ENCODE data around the gene TERT. TPM values are rescaled to one million over a fixed set of nuclear protein-coding genes. Genes with fewer than 3 reads are reported as not detected.
"Not testable (repeated sequence)": the region's sequence is repeated elsewhere in the genome, so short reads cannot be mapped to it uniquely, and the experiment has no call there.

TERT gene
- total RNA-seq, 1 experiment from 2014 or later, result 3.9 TPM

DNA sequence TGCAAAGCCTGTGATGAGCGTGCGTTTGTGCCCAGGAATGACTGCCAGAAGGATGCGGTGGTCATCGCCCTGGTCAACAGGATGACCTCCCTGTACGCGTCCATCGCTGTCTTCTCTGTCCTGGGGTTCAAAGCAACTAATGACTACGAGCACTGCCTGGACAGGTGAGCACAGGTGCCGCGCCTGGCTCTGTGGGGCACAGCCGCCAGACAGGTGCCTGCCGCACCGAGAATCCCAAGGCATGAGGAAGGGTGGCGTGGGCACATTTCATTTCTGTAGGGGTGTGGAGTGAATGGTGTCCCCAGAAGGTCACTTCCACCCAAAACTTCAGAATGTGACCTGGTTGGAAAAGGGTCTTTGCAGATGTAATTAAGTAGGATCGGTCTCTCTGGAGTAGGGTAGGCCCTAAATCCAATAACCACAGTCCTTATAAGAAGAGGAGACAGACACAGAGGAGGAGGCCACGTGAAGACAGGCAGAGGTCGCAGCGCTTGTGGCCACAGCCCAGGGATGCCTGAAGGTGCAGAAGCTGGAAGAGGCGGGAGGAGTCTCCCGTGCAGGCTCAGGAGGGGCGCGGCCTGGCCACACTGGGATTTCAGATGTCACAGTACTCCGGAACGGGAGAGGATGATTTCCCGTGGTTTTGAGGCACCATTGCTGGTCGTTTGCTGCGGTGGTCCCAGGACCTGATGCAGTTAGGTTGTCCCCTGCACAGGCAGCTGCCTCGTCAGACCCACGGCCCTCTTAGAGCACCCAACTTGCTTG is 54.2 kb downstream of the TERT start:
- DNase-seq (ENCODE audit: low read depth), result no peak

DNA sequence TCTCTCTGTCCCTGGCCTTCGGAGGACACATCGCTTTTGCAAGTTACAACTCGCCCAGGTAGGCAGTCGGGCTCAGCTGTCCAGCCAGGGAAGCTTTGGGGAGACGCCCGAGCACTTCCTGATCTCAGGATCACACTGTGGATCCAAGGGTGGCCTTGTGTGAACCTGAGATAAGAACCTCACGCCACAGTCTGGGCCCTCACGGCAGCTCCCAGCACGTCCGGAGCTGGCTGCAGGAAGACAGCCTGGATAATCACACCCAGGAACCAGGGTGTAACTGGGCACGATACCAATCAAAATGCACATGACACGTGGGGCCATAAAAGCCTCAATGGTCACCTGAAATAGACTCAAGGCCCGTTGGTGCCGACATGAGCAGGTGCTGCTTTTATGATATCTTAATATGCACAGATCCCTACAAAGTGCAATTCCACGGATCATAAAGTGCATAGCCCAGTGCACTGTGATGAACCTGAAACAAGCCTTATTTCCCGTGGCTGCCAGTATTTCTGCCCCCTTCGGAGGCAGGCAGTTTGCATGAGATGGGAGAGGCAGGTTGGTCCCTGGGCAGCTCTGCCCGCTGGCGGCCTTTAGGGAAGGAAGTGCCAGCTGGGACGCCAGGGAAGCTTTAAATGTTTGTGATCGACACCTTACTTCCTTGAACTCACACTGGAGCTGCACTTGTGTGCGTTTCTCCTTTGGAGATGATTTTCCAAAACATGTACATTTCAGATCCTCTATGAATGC is 55.2 kb downstream of the TERT start:
- DNase-seq (ENCODE audit: low read depth), result no peak

DNA sequence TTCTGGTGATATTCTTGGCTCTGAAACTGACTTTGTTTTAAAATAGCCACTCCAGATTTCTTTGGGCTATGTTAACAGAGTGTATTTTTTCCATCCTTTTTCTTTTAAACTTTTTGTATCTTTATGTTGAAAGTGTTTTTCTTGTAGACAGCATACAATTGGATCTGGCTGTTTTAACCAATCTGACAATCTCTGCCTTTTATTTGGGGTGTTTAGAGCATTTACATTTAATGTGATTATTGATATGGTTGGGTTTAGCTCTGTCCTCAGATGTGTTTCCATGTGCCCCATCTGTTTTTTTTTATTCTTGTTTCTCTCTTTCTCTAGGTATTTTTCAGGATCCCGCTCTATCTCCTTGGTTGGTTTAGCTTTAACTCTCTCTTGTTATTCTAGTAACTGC is 59.0 kb downstream of the TERT start:
- DNase-seq (ENCODE audit: low read depth), result no peak

DNA sequence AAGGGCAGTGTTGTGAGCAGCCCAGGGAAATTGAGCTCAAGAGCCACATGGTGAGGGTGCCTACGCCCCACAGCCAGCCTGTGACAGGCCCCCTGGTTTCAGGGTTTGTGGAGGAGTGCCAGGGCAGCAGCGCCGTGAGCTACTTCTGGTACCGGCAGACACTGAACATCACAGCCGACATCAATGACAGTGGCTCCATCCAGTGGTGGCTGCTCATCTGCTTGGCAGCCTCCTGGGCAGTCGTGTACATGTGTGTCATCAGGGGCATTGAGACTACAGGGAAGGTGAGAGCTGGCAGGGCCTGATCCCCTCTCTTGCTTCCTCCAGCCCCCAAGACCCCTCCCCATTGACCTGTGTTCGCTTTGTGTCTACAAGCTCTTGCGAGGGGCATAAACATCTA is 59.5 kb downstream of the TERT start:
- DNase-seq (ENCODE audit: low read depth), result no peak

DNA sequence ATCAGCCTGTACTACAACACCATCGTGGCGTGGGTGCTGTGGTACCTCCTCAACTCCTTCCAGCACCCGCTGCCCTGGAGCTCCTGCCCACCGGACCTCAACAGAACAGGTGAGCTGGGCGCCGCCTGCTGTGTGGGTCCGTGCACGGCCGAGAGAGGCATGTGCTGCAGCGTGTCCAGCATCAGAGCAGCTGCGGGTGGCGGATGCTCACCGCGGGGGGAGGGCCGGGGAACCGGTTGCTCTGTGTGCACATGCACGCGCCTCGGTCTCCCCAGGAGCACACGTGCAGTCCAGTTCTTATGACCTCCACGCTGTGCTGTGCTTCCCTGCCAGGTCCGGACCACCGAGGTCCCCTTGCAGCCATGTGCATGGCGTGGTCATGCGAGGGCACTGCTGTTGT is 62.1 kb downstream of the TERT start:
- DNase-seq (ENCODE audit: low read depth), result no peak

DNA sequence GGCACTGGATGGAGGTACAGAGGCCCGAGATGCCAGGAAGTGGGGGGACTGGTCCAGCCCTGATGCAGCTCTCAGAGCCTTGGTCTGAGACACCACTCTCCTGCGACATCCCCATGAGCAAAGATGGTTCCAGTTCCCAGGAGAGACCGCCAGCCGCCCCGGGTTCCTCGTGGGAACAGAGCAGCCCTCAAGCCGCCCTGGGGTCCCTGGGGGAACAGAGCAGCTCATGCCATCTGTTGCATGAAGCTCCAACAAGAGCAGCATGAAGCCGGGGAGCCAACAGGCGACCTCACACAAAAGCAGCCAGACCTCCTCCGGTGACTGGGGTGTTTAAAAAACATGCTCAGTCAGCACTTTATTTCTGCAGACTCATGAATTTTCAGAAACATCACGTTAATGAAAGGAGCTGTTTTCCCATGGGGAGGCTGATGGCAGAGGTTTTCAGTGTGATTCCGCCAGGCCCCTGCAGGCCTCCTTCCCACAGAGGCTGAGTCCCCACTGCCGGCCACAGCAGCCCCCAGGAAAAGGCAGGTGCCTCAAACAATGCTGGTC is 63.4 kb downstream of the TERT start:
- DNase-seq (ENCODE audit: low read depth), result no peak

DNA sequence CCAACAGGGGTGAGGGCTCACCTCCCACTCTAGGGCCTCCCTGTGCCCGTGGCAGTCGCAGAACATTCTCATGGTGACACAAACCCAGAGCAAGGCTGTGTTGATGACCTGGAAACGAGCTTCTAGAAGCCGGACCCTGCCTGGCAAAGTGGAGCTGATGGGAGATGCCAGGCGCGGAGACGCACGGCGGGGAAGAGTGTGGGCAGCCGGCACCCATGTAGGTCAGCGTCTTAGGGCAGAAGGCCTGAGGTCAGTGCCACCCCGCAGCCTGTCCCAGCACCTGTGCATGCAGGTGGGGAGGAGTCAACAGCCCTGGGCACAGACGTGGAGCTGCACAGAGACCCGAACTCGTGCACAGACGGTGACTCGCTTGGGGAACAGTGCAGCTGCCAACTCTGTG is 64.3 kb downstream of the TERT start:
- no peak for DNase-seq (ENCODE audit: low read depth)

DNA sequence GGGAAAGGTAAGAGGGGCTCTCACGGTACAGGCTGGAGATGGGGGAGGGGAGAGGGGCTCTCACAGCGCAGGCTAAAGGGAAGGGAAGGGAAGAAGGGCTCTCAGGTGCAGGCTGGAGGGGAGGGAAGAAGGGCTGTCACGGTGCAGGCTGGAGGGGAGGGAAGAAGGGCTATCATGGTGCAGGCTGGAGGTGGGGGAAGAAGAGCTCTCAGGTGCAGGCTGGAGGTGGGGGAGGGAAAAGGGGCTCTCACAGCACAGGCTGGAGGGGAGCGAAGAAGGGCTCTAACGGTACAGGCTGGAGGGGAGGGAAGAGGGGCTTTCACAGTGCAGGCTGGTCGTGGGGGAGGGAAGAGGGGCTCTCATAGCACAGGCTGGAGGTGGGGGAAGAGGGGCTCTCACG is 65.0 kb downstream of the TERT start:
- DNase-seq (ENCODE audit: low read depth), result no peak

DNA sequence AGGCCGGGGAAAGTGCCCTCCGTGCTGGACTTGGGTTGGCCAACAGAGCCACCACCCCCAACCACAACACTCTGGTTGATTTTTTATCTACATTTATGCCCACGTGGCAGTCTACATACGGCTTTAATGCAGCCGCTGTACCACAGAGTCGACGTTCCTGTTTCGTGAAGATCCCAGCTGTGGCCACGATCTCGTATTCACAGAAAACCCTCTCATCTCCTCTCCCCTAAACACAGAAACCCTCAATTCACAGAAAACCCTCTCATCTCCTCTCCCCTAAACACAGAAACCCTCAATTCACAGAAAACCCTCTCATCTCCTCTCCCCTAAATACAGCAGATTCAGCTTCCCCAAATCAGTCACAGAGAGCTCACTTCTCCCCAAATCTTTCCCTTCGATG is 65.8 kb downstream of the TERT start:
- not testable (repeated sequence) for DNase-seq (ENCODE audit: low read depth)

DNA sequence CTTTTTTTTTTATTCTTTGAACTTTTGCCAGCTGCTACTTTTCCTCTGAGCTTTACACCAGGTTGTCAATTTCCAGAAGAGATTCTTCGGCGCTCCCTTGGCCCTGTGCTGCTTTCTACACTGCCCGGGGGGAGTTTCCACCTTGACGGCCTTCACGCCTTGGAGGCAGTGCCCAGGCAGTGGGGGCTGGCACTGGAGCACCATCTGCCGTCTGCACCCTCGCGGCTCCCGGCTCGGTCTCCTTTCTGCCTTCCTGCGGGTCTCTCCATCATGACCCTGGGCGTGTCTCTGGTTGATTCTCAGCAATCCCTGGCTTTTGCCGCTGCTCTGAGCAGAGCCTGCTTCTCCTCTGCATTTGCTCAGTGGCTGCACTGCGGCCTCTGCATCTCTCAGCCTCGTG is 66.7 kb downstream of the TERT start:
- DNase-seq (ENCODE audit: low read depth), result no peak

DNA sequence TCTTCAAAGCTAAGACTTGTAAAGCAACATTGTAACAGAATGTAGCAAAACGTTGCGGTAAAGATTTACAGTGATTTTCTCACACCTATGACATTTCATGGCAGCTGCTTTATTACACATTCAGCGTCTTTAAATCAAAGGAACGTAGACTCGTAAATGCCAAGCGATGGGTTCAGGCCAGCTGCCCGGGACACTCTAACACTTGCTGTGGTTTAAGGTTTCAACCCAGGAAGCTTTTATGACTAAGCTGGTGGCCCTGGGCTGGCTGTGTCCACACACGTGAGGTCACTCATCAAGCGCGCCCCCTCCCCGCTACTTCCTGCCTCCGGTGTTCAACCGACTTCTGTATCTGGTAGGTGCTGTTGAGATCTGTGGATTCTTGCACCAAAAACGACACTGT is 67.2 kb downstream of the TERT start:
- peak; percentile 60 for DNase-seq (ENCODE audit: low read depth)

DNA sequence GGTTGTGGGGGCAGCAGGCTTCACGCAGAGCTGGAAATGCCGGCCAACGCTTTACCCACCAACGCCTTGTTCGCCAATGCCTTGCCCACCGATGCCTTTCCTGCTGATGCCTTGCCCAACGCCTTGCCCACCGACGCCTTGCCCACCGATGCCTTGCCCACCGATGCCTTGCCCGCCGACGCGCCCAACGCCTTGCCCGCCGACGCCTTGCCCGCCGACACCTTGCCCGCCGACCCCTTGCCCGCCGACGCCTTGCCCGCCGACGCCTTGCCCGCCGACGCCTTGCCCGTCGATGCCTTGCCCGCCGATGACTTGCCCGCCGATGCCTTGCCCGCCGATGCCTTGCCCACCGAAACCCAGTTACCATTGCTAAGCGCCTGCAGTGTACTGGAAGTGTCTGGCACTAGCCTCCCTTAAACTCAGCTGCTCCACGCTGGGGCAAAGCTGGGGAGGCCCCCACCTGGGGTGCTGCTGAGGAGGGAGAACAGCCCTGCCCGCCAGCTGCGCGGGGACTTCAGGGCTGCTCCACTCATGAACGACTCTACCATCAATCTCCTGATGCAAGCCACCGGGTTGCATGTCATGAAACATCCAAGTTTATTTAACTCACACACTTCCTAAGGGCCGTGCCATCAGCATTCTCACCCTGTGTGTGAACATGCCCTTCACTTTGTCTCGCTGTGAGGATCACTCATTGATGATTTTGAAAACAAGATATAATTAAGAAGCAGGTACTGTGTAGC is 67.9 kb downstream of the TERT start:
- DNase-seq (ENCODE audit: low read depth), result no peak

DNA sequence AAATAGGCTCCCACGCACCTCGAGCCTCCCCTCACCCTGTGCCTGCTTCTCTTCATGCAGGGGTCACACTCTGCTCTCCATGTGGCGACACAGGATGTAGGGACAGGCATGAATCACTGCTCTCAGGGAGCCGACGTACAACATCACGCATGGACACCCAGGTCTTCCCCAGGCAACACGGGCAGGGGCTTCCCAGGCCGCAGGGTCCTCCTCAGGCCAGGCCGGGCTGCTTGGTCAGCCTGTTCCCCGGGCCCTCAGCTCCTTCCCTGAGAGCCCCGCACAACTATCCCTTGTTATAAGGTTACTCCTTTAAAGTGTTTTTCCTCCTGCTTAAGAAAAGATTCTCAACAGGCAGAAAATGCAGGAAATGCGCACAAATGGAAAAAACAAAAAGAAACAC is 68.6 kb downstream of the TERT start:
- no peak for DNase-seq (ENCODE audit: low read depth)

DNA sequence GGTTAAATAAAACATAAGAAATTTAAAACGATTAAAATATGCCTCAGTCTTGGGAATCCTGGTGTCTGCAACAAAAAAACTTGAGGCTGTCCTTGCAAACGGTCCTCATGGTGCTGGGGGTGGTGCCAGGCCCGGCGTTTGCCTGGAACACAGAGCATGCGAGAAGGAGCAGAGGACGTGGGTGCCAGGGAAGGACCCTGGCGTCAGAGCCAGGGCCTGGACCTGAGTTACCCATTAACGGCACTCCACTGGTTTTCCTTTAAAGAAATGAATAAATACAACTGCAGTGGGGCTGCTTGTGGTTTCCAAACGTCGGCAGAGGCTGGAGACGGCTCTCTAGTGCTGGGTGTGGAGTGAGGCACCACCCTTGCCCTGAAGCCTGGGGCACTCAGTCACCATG is 69.8 kb downstream of the TERT start, which contains the start of gene SLC6A18:
Gene SLC6A18 (plus strand): TSS at position 301 of the 400 bp plus-strand sequence. CDS start 97 bp downstream, at position 398.
- no peak for DNase-seq (ENCODE audit: low read depth)

DNA sequence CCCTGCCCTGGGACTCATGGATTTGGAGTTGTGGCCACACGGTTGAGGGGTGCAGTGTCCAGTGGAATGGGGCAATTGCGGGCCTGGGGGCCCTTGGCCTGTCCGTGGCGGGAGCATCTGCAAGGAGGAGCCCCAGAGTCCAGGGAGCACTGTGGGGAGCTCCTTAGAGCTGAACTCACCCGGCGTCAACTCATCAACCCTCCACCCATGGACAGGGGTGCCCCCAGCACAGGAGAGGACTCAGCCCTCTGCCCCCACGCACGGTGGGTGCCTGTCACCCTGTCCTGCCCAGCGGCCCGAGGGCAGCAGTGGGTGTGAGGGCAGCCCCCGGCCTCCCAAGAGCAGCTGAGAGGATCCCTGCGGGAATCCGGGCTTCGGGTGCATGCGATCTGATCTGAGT is 70.2 kb downstream of the TERT start:
- no peak for DNase-seq (ENCODE audit: low read depth)

DNA sequence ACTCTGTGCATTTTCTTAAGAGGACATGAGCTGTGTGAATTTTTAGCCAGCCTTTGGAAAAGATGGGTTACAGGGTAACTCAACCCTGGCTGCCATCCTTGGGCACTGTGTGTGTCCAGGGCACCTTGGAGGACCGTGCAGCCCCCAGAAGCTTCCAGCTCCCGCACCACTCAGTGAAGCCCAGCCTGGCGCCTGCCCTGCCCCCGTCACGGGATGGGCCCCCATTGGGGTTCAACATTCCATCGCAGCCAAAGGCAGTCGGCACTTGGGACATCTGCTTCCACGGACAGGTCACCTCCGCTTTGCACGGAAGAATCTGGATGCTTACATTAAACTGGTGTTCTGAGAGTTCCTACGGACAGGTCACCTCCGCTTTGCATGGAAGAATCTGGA is 71.6 kb downstream of the TERT start:
- no peak for DNase-seq (ENCODE audit: low read depth)

DNA sequence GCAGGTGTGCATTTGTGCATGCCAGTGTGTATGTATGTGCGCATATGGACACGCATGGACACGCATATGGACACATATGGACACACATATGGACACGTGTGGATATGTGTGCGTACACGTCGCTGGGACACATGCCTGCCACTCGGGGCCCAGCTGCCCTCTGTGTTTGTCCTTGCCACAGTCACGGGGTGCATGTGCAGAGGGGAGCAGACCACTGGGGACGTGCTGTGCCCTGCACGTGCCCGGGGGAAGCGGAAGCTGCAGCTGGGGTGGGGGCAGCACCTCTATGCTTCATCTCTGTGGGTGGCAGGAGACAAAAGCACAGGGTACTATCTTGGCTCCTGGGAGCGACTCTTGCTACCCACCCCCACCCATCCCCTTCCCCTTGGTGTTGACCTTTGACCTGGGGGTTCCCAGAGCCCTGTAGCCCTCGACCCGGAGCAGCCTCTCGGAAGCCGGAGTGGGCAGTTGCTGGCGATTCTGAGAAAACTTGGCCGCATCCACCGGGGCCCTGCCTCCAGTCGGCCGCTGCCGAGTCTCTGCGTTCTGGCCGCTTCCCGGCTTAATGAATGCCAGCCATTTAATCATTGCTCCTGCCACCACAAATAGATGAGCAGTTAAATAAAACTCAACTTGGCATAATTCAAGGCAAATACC is 72.1 kb downstream of the TERT start:
- DNase-seq (ENCODE audit: low read depth), result no peak

DNA sequence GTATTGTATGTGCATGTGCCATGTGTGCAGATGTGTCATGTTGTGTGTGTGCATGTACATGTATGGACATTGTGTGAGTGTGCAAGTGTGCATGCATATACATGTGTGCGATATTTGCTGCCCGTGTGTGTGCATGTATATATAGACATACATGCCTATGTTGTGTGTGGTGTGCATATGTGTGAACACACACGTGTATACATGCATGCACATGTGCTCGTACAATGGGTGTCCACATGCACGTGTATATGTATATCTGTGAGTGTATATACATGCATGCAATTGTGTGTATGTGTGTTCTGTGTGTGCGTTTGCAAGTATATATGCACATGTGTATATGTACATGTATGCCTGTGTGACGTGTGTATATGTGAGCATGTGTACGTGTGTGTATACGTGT is 72.7 kb downstream of the TERT start:
- no peak for DNase-seq (ENCODE audit: low read depth)

DNA sequence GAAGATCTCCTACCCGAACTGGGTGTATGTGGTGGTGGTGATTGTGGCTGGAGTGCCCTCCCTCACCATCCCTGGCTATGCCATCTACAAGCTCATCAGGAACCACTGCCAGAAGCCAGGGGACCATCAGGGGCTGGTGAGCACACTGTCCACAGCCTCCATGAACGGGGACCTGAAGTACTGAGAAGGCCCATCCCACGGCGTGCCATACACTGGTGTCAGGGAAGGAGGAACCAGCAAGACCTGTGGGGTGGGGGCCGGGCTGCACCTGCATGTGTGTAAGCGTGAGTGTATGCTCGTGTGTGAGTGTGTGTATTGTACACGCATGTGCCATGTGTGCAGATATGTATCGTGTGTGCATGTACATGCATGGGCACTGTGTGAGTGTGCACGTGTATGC is 73.1 kb downstream of the TERT start:
- DNase-seq (ENCODE audit: low read depth), result no peak

DNA sequence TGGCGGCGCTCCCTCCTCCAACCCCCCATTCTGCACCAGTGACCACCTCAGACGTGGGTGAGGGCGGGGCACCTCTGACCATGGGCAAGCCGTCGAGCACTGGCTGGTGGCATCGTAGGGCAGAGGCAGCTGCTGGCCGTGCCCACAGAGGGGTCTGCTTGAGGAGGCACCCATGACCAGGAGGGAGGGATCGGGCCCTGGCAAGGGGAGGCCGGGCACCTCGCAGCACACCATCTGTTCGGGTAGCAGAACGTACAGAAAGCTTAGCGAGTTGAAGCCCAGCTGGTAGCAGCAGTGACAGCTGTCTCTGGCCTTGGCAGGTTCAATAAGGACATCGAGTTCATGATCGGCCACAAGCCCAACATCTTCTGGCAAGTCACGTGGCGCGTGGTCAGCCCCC is 74.0 kb downstream of the TERT start:
- DNase-seq (ENCODE audit: low read depth), result no peak

DNA sequence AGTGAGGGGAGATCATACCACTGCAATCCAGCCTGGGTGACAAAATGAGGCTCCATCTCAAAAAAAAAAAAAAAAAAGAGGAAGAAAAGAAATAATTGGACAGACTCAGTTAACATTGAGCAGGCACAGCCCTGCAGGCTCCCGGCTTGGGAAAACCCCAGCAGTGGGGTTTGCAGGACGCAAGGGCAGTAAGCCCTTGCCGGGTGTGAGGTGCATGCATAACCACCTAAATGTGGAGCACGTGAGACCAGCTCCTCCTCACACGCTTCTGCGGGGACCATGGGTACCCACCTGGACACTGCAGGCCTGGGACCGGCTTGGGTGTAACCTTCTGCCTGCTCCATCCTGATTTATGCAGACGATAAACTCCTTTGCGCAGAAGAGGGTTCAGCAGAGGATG is 74.5 kb downstream of the TERT start:
- no peak for DNase-seq (ENCODE audit: low read depth)

DNA sequence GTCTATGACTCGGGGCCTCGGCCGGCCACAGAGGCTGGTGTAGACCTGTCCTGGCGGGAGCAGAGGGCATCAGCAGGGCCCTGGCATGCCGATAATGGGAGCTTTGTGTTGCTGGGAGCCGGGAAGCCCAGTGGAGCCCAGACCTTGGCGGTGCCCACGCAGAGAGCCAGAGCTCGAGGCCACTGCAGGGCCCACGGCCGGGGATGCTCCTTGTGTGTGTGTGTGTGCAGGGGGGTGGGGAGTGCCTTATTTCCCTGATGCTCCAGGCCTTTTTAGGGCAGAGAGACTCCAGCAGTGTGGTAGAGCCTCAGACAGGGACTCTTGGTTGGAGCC is 75.1 kb downstream of the TERT start:
- no peak for DNase-seq (ENCODE audit: low read depth)

Data from Daoy (cell line).